Activated T-cell treated with anti-CD3 and anti-CD28 coated beads, Interleukin-2, amount 50 U/mL, for 1 hour (primary cell): ENCODE data around the gene PKD2L2.
A peak's percentile ranks its signal among the peaks of the same experiment; 100 is the strongest.
"Not testable (repeated sequence)": the region's sequence is repeated elsewhere in the genome, so short reads cannot be mapped to it uniquely, and the experiment has no call there.

ENCODE experiments used
- DNase-seq: peaks from one replicate; pipeline ENCODE4 v3.0.0-alpha.2; 2020

The PKD2L2 gene

DNA sequence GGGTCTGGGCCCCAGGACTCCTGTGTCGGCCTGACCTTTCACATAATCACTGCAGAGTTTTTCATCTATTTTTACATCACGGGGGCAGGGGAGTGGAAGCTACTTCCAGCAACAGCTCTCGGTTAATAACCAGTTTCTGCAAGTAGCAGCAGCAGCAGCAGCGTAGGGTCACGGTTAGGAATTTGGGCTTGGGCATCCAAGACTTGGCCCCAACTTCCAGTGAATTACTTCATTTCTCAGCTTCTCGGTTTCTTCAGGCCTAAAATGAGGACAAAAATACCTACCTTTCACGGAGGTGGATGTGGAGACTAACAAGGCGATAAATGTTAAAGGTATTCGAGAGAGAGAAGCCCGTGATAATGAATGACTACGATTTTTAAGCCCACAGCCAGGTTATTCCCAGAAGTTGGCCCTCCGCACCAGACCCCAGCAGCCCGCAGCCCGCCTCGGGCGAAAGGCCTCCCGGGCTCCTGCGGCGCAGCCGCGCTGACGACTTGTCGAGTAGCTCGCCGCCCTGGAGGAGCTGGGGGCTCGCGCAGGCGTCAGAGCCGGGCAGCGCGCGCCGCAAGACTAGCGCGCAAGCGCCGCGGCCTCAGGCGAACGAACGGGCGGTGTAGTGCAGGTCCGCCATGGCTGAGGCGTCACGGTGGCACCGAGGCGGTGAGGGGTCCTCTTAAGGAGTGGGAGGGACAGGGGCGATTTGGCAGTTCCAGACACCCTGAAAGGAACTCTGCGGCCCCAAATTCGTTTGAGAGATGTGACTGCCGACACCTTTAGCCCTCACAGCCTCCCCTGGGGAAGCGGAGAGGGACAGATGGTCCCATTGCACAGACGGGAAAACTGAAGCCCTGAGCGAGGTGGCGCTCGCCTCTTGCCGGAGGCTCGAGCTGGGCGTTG lies at the start of gene PKD2L2:
Gene PKD2L2 (plus strand): TSS at position 595 of the 897 bp plus-strand sequence. CDS start 35 bp downstream, at position 630.
- peak; percentile 77 for DNase-seq

DNA sequence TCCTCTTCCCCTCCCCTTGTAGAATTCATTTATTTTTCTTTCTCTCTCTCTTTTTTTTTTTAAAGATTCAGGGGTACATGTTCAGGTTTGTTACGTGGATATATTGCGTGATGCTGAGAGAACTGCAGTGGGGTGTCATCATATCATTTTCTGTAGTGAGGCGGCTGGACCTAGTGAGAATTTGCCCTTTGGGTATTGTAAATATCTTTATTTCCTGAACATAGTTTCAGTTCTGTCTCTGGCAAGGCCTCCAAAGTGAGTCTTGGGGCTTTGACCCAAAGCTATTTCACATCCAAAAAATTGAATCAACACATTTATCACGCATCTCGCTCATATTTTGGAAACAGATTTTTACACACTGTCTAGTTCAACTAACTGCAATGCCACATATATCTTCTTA lies 47.0 kb upstream of the PKD2L2 start:
- no peak for DNase-seq

DNA sequence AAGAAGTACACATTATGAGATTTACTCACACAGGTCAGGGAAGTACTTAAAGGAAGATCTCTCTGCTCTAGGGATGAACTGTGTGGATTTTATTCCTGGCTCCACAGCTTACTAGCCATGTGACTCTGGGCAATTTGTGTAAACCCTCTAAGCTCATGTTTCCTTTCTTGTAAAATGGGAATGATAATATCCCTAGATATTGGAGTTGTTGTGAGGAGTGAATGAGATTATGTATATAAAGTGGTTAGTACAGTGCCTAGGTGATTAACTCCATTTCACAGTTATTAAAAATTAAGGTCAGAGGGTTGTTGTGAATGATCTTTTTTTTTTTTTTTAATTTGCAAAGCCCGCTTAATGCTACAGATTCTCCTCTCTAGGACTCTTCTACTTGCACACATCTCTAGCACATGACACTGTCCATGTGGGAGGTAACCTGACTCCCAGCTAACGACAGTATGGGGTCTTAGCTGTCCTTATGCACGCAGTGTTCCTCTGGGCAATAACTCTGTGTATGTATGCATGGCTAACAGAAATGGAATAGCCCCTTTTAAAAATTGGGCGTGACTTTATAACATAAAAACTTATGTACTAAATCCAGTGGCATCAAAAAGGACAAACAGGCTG lies 45.5 kb upstream of the PKD2L2 start:
- DNase-seq: no peak

DNA sequence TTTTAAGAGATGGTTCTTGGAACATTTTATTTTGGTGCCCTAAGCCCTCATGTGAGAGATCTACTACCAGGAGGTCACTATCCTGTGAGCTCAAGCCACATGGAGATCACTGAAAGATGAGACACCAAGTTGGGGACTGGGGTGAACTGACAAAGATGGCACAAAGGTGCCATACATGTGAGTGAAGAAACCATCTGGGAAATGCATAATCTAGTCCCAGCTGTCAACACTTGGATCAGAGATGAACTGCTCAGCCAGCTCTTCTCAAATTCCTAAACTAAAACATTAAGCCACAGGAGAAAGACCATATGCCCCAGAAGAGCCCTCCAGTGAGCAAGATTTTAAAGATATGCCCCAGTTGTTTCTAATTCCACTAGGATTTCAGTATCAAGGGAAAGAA lies 43.8 kb upstream of the PKD2L2 start:
- no peak for DNase-seq

DNA sequence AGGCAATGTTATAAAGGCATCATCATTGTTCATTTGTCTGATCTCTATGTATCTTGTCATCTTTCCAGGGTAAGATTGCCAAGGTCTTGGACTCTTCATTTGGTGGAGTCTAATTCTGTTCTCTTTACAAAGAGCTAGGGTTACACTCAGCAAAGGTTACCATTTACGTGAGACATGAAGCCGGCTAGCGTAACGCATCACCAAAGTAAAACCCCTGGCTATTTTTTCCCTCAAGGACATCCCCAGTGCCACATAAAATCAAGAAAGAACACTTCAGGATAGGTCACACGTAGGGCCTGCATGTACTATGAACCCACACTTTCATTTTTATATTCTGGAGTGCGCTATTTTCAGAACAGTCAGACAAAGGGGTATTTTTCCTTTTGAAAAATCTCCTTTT lies 41.6 kb upstream of the PKD2L2 start:
- no peak for DNase-seq

DNA sequence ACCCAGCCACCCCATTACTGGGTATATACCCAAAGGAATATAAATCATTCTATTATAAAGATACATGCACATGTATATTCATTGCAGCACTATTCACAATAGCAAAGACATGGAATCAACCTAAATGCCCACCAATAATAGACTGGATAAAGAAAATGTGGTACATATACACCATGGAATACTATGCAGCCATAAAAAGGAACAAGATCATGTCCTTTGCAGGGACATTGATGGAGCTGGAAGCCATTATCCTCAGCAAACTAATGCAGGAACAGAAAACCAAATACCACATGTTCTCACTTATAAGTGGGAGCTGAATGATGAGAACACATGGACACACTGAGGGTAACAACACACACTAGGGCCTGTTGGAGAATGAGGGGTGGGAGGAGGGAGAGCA lies 36.1 kb upstream of the PKD2L2 start:
- not testable (repeated sequence) for DNase-seq

DNA sequence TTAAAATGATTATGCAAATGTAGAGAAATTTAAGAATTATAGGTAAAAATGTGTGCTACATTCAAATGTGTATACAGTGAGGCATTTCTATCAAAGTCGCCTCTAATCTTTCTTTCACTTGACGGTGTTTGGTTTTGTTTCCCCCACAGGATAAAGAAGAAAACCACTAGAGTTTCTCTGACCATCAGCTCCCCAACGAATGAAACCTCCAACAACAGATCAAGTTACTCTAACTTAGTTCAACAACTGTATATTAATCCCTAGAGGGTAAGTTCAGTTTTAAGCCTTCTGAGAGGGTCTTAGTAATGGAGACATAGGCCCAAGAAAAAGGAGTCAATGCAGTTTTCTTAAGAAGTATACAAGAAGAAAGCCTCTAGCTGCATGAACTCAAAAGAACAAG lies 33.1 kb upstream of the PKD2L2 start:
- no peak for DNase-seq

DNA sequence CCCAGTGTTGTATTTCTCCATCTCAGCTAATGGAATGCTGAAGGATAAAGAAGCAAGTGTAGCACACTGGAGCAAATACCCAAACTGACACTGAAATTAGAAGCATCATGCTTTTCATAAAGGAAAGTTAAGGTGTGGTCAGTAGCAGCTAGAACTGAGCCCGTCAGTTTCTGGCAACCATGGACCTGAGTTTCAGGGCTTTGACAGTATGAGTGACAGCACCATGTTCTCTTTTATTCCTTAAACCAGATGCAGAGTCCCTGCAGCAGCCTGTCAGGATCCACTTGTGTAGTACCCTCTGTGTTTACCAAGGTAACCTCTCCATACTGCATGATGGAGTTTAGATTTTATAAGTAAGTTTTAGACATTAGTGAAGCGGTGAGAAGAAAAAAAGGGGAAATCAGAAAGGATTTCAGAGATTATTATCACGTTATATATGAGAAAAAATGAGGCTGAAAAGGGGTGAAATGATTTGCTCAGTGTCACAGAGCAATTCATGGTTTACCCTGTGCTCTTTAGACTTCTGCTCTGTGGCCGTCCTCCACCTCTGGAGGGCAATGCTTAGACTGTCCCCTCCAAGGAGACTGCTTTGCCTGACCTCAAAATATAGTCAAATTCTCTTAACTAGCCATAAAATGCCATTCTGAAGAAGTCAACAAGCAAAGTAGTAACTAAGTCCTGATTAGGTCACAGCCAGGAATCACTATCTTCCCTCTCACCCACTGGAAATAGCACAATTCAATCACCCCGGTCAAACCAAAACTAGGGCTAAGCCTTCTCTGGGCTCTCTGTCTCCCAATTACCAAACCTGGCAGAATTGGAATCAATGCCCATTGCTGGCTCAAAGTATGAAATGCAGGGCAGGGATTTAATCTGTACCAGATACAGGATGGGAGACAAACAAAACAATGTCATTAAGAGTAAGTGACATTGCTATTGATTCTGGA lies 32.1 kb upstream of the PKD2L2 start:
- DNase-seq: no peak

DNA sequence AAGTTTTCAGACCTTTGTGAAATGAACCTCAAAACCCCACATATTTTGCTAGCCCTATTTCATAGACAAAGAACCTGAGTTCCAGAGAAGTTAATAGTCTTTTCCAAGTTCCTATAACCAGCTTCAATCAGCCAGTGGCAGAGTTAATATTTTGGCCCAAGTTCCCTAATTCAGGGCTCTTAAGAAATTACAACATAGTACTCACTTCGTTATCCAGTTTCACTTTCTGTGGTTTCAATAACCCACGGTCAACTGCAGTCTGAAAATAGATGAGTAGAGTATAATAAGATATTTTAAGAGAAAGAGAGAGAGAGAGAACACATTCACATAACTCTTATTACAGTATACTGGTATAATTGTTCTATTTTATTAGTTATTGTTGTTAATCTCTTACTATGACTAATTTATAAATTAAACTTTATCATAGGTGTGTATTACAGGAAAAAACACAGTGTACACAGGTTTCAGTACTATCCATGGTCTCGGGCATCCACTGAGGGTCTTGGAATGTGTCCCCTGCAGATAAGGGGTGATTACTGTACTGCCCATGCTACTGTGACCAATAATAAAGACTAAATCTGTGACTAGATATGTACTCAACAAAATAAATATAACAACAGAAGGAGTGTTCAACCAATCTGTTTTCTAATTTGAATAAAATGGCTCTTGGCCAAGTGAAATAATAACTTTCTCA lies 30.9 kb upstream of the PKD2L2 start:
- no peak for DNase-seq

DNA sequence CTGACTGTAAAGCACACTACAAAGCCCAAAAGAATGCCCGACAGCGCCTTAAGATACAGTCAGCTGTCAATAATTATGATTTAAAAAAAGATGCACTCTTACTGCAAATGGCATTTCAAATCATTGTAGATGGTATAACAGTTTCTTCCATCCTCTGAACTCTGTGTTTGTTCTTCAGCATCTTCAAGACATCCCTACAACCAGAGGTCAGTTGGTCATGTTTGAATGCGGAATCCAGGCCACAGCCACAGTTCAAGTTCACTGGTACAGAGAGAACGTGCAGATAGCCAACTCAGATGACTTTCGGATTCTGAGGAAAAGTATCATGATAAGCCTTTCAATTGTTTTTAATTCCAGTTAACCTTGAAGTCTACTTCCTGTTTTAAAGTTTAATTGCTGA lies 30.3 kb upstream of the PKD2L2 start:
- DNase-seq: no peak

DNA sequence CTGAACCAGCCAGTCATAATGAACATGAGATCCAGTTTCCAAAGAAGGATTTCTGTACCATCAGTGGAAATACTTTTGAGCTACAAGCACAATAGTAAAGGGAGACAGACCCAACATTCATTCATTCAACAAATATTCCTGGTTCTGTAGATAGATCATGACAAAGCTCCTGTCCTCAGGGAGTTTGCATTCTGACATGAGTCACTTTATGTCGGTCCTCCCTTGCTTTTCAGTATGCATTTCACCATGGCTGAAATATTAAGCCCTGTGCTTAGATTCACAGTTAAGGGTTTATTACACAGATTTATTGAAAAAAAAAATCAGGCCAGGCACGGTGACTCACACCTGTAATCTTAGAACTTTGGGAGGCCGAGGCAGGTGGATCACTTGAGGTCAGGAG lies 27.0 kb upstream of the PKD2L2 start:
- DNase-seq: no peak

DNA sequence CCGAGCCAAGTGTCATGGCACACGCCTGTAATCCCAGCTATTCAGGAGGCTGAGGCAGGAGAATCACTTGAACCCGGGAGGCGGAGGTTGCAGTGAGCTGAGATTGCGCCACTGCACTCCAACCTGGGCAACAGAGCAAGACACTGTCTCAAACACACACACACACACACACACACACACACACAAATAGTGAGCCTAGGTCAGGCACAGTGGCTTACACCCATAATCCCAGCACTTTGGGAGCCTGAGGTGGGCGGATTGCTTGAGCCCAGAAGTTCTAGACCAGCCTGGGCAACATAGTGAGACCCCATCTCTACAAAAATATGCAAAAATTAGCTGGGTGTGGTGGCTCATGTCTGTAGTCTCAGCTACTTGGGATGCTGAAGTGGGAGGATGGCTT lies 25.6 kb upstream of the PKD2L2 start:
- DNase-seq: not testable (repeated sequence)

DNA sequence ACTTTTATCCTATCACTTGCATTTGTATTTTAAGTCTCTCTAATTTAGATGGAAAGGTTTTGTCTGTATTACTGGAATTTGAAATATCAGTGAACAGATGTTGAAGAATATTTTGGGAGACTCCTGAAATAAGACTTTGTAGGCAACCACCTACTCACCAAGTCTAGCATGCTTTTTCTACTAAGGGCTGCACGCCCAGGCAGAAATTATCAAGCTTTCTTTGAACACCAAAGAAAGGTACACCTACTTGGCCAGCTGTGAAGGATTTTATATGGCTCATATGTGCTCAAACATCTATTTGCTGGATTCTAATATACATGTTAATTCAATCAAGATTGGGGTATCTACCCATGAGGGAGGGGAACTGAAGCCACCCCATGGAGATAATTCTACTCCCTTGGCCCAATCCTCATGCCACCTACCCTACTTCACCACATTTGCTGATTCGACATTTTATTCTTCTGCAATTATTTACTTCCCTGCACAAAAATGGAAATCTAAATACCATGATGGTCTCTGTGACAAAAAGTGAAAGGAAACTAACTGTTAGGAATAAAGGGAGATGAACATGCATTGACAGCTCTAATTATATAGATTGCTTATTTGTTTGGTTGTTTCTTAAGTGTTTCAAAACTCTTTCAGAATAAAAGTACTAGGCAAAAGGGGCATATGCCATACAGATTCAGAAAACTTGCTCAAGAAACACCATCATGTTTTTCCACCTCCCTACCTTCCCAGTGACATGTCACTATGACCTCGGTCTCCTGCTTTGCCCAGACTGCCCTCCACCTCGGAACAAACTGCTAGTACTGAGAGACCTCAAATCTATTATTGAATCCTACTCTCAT lies 22.5 kb upstream of the PKD2L2 start:
- DNase-seq: no peak

DNA sequence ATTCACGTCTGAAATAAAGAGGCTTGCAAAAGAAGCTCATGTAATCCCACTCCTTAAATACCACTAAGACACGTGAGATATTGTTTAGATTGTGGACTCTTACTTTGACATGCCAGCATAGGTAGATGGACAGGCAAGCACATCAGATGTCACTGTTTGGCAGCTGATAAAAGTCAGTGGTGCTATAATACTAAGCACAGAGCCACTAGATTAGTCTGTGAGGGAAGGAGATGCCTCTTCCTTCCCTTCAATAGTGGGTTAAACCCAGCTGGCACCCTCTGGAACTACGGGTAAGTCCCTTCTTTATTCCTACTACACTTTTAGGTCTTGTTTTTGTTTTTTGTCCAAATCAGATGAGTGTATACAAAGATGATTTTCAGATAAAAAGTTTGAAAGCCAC lies 21.6 kb upstream of the PKD2L2 start, which contains the start of gene MYOT:
Gene MYOT (plus strand): TSS at position 197 of the 400 bp plus-strand sequence. CDS start 2,792 bp downstream, outside the sequence.
- DNase-seq: no peak

DNA sequence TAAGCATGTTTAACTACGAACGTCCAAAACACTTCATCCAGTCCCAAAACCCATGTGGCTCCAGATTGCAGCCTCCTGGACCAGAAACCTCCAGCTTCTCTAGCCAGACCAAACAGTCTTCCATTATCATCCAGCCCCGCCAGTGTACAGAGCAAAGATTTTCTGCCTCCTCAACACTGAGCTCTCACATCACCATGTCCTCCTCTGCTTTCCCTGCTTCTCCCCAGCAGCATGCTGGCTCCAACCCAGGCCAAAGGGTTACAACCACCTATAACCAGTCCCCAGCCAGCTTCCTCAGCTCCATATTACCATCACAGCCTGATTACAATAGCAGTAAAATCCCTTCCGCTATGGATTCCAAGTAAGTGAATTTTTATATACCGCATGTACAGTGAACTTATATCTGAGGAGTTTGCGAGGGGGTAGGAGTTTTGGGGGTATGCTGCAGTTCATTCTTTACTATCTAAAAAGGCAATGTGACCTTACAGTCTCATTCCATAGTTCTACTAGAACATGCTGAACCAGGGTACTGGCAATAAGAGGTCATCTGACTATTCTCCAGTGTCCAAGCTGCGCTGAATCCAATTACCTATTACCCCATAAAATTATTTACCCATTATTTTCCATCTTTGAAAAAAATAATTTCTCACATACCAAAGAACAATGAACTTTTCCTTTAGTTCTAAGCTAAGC lies 18.5 kb upstream of the PKD2L2 start:
- DNase-seq: no peak

DNA sequence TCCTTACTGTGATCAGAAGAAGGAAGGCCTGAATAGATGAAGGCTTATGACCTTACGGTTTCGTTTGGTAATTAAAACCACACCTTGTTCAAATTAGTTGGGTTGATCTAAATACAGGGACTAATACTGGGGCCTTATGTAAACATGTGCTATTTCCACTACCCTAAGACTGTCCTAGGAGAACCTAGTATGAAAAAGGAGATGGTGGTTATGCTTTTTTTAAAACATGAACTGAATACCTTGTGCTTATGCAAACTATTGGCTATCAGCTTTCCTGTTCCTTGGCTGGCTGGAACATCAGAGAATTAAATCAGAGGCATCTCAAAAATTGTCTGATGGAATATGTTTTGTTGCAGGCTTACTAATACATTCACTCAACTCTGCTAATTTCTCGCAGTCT lies 17.7 kb upstream of the PKD2L2 start:
- DNase-seq: no peak

DNA sequence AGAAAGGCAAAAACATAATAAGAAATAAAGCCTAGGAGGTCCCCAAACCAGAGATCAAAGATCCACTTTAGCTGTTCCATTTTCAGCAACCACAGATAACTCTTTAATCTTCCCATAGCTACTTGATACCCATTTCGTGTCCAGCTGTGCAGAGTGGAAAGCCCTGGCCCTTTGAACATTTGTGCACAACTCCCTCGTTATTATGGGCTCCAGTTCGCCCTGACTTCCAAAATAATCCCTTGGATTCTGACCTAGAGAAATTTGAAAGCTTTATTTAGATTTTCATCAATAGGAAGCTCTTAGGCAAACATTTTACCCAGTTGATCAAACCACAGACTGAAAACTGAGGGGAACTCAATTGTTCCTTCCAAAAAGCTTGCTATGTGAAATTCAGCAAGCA lies 16.8 kb upstream of the PKD2L2 start:
- DNase-seq: no peak

DNA sequence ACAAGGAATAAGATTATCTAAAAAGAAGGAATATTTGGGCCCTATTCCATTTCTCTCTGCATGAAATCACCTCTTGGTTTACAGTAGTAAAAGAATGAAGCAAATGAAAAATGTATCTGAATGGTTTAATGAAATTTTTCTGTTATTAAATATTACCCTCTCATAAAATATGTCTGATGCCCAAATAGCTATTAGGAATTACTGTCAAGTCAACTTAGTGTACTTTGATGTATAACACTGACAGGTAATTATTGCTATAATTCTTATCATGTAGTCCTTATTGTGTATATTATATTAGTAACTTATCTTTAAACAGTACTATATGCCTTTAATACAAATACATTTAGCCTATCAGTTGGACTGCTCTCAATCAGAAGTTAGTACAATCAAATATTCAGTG lies 13.2 kb upstream of the PKD2L2 start:
- DNase-seq: no peak

DNA sequence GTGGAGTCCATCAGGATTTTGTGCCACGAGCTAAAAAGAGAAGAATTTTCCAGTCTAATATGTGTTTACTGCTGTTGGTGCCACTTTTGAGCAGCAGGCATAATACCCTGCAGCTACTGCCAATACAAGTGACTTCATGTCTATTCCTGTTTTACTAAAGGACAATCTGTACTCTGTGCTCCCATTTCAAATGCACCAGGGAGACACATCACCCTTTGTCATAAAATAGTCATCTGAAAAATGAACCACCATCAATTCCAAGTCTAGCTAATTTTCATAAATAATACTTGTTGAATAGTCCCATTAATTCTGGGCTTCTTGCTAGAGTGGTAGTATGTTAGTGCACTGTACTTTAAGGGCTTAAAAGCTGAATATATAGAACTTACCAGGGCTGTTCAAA lies 8.9 kb upstream of the PKD2L2 start:
- DNase-seq: no peak

DNA sequence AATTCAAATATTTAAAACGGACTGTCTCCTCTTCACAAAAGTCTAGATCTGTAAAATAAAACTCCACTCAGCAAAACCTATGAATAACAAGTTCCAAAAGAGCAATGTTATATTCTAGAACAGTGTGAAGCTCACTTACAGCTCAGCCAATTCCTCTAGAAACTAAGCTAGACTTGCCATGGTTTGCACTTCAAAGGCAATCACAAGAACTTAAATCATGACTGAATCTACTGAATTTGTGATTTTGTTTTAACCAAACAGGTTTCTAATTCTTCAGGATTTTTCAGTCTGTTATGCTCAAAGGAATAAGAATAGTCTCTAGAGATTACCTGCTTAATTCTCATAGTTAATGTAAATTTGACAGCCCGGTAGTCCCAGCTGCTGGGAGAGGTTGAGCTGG lies 1.4 kb upstream of the PKD2L2 start:
- no peak for DNase-seq

DNA sequence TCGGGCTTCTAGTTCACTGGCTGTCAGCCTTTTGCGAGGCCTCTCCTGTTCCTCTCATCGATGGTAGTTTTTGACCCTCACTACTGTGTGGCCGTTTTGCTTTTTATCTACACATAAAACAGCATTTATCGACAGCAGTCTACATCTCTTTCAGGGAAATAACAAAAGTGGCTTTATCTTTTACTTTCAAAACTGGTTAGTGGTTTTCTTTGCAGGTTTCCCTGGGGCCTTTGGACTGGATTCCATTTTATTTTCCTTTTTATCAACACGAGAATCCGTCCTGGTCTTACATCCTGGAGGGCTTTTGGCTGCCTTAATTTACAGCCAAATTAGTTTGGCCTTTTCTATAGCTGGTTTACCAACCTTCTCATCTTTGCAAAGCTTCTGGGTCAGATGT lies 793 bp upstream of the PKD2L2 start:
- no peak for DNase-seq
